Measurements from ENCODE around the gene BBS1. TPM values are rescaled to one million over a fixed set of nuclear protein-coding genes. Genes with fewer than 3 reads are reported as not detected.

The BBS1 gene
- polyA plus RNA-seq, 4 donors = 3.8 to 37.1 (median 7.9) TPM

DNA sequence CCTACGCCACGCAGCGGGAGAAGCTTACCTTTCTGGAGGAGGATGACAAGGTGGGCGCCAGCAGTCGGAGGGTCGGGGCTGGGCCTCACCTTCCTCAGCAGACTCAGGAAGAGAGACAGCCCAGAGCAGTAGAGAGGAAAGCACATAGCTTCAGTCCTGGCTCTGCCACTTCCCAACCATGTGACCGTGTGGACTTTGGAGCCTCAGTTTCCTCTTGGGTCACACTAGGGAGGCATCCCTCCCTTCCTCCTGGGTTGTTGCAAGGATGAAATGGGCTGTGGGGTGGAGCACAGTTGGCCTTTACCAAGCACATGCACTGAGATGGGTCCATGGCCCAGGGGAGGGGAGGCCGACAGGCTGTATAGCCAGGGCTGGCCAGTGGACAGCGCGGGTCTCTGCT is 17.3 kb upstream of the BBS1 start:
- Histone ChIP-seq H3K9me3 (ENCODE audit: control insufficient read depth in 2 of 2, insufficient read depth in 1 of 2, low read depth in 1 of 2, low read length in 1 of 2) (no peaks in the 10 kb centered on the region), H3K4me1 (ENCODE audit: control insufficient read depth in 3 of 3, insufficient read depth in 2 of 3, low read depth in 1 of 3, low read length in 2 of 3) (peaks cover 0 to 18% (median 0%) of the 10 kb centered on the region in 3 donors), H3K36me3 (ENCODE audit: control insufficient read depth in 3 of 3, insufficient read depth in 2 of 3, low read depth in 1 of 3, low read length in 3 of 3) (peaks cover 5 to 93% (median 7%) of the 10 kb centered on the region in 3 donors), H3K27me3 (ENCODE audit: control insufficient read depth in 3 of 3, insufficient read depth in 3 of 3, low read length in 3 of 3) (no peaks in the 10 kb centered on the region), H3K27ac (ENCODE audit: low read depth in 1 of 3, low read length in 2 of 3) (peak overlapping the region in 1 of 3 donors; percentile 62), H3K4me3 (ENCODE audit: low read depth in 1 of 3, low read length in 3 of 3) (no peak overlapping the region)
- DNase-seq (peak; percentile 75 to 88), FAIRE-seq (no peak)
- 87 to 91% (median 89%) methylated on average over 10 of the region's 10 CpGs for WGBS, 3 donors

DNA sequence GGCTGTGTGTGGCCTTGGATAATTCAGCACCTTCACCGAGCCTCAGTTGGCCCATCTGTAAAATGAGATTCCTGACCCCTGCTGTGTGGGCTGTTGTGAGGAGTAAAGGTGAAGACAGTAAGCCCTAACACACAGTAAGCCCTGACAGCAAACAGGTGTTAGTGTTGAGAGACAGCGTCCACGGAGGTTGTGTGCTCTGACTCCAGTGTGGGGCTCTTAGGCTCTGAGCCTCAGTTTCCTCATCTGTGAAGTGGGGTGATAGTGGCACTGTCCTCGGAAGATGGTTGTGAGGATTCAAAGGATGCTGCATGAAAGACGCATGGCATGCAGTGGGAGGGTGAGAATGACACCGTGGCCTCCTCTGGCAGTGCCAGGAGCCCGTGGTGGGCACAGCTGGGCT is 16.0 kb upstream of the BBS1 start:
- WGBS, 3 donors = 91 to 98% (median 94%) methylated on average over 7 of the region's 7 CpGs
- DNase-seq (no peak), FAIRE-seq (no peak)
- Histone ChIP-seq H3K4me1 (ENCODE audit: control insufficient read depth in 3 of 3, insufficient read depth in 2 of 3, low read depth in 1 of 3, low read length in 2 of 3) (peaks cover 0 to 18% (median 0%) of the 10 kb centered on the region in 3 donors), H3K27me3 (ENCODE audit: control insufficient read depth in 3 of 3, insufficient read depth in 3 of 3, low read length in 3 of 3) (no peaks in the 10 kb centered on the region), H3K27ac (ENCODE audit: low read depth in 1 of 3, low read length in 2 of 3) (no peak overlapping the region), H3K9me3 (ENCODE audit: control insufficient read depth in 2 of 2, insufficient read depth in 1 of 2, low read depth in 1 of 2, low read length in 1 of 2) (no peaks in the 10 kb centered on the region), H3K36me3 (ENCODE audit: control insufficient read depth in 3 of 3, insufficient read depth in 2 of 3, low read depth in 1 of 3, low read length in 3 of 3) (peaks cover 2 to 89% (median 5%) of the 10 kb centered on the region in 3 donors), H3K4me3 (ENCODE audit: low read depth in 1 of 3, low read length in 3 of 3) (no peak overlapping the region)

DNA sequence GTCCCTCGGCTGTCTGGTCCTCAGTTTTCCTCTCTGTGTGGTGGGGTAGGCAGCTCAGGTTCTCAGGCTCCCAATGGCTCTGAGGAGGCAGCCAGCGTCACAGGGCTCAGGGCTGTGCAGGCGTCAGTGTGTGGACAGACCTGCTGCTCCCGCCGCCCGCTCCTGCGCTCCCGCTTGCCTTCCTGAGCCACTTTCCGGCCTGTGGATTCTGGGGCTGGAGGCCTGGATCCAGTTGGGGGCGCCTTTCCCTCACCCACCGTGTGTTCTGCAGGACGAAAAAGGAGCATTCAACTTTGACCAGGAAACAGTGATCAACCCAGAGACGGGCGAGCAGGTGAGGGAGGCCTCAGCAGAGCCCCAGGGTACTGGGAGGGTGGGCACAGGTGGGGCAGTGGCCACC is 15.5 kb upstream of the BBS1 start:
- Histone ChIP-seq H3K36me3 (ENCODE audit: control insufficient read depth in 3 of 3, insufficient read depth in 2 of 3, low read depth in 1 of 3, low read length in 3 of 3) (peaks cover 2 to 86% (median 5%) of the 10 kb centered on the region in 3 donors), H3K9me3 (ENCODE audit: control insufficient read depth in 2 of 2, insufficient read depth in 1 of 2, low read depth in 1 of 2, low read length in 1 of 2) (no peaks in the 10 kb centered on the region), H3K4me3 (ENCODE audit: low read depth in 1 of 3, low read length in 3 of 3) (no peak overlapping the region), H3K4me1 (ENCODE audit: control insufficient read depth in 3 of 3, insufficient read depth in 2 of 3, low read depth in 1 of 3, low read length in 2 of 3) (peaks cover 0 to 18% (median 0%) of the 10 kb centered on the region in 3 donors), H3K27ac (ENCODE audit: low read depth in 1 of 3, low read length in 2 of 3) (no peak overlapping the region), H3K27me3 (ENCODE audit: control insufficient read depth in 3 of 3, insufficient read depth in 3 of 3, low read length in 3 of 3) (no peaks in the 10 kb centered on the region)
- FAIRE-seq (no peak), DNase-seq (no peak)
- 80 to 85% (median 83%) methylated on average over 14 of the region's 14 CpGs for WGBS, 3 donors

DNA sequence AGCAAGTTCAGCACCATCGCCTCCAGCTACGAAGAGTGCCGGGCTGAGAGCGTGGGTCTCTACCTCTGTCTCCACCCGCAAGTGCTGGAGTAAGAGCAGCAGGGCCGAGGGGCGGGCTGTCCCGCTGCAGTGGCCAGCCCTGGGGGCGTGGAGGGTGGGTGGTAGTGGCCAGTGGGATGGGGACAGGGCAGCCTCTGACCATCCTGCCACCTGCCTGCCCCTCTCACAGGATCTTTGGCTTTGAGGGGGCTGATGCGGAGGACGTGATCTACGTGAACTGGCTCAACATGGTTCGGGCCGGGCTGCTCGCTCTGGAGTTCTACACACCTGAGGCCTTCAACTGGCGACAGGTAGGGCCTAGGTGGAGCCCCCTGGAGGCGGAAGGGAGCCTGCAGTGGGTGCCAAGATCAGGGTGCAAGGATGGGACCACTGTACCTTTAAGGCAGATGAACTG is 15.0 kb upstream of the BBS1 start:
- Histone ChIP-seq H3K9me3 (ENCODE audit: control insufficient read depth in 2 of 2, insufficient read depth in 1 of 2, low read depth in 1 of 2, low read length in 1 of 2) (no peaks in the 10 kb centered on the region), H3K4me1 (ENCODE audit: control insufficient read depth in 3 of 3, insufficient read depth in 2 of 3, low read depth in 1 of 3, low read length in 2 of 3) (peaks cover 0 to 18% (median 0%) of the 10 kb centered on the region in 3 donors), H3K27me3 (ENCODE audit: control insufficient read depth in 3 of 3, insufficient read depth in 3 of 3, low read length in 3 of 3) (no peaks in the 10 kb centered on the region), H3K4me3 (ENCODE audit: low read depth in 1 of 3, low read length in 3 of 3) (no peak overlapping the region), H3K36me3 (ENCODE audit: control insufficient read depth in 3 of 3, insufficient read depth in 2 of 3, low read depth in 1 of 3, low read length in 3 of 3) (peaks cover 2 to 85% (median 5%) of the 10 kb centered on the region in 3 donors), H3K27ac (ENCODE audit: low read depth in 1 of 3, low read length in 2 of 3) (no peak overlapping the region)
- no peak for DNase-seq
- no peak for FAIRE-seq
- 94 to 98% (median 96%) methylated on average over 15 to 17 of the region's 17 CpGs for WGBS, 3 donors

DNA sequence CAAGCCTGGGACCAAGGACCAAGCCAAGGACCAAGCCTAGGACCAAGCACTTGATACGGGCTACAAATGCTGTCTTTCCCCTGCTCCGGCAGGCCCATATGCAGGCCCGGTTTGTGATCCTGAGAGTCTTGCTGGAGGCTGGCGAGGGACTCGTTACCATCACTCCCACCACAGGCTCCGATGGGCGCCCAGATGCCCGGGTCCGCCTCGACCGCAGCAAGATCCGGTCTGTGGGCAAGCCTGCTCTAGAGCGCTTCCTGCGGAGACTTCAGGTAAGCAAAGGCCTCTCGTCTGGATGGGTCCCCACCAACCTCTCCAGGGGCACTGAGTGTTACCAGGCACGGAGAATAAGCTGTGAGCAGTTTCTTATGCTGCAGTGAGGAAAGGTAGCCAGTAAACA is 13.2 kb upstream of the BBS1 start:
- Histone ChIP-seq H3K4me3 (ENCODE audit: low read depth in 1 of 3, low read length in 3 of 3) (no peak overlapping the region), H3K27ac (ENCODE audit: low read depth in 1 of 3, low read length in 2 of 3) (no peak overlapping the region), H3K4me1 (ENCODE audit: control insufficient read depth in 3 of 3, insufficient read depth in 2 of 3, low read depth in 1 of 3, low read length in 2 of 3) (peaks cover 0 to 18% (median 0%) of the 10 kb centered on the region in 3 donors), H3K36me3 (ENCODE audit: control insufficient read depth in 3 of 3, insufficient read depth in 2 of 3, low read depth in 1 of 3, low read length in 3 of 3) (peaks cover 2 to 82% (median 5%) of the 10 kb centered on the region in 3 donors), H3K9me3 (ENCODE audit: control insufficient read depth in 2 of 2, insufficient read depth in 1 of 2, low read depth in 1 of 2, low read length in 1 of 2) (no peaks in the 10 kb centered on the region), H3K27me3 (ENCODE audit: control insufficient read depth in 3 of 3, insufficient read depth in 3 of 3, low read length in 3 of 3) (no peaks in the 10 kb centered on the region)
- DNase-seq (no peak), FAIRE-seq (no peak)
- 95 to 98% (median 96%) methylated on average over 16 of the region's 16 CpGs for WGBS, 3 donors

DNA sequence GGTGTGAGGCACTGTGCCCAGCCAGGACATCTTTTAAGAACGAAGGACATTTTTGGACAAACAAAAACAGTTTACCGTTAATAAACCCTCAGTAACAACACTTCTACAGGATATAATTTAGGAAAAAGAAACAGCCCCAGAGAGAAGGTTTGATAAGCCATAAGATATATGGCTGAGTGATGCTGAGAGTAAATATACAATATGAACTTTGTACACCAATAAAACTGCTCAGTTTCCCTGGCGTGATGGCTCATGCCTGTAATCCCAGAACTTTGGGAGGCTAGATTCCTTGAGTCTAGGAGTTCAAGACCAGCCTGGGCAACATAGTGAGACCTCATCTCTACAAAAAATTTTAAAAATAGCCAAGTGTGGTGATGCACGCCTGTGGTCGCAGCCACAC is 11.9 kb upstream of the BBS1 start:
- FAIRE-seq (no peak), DNase-seq (peak; percentile 58 to 78)

DNA sequence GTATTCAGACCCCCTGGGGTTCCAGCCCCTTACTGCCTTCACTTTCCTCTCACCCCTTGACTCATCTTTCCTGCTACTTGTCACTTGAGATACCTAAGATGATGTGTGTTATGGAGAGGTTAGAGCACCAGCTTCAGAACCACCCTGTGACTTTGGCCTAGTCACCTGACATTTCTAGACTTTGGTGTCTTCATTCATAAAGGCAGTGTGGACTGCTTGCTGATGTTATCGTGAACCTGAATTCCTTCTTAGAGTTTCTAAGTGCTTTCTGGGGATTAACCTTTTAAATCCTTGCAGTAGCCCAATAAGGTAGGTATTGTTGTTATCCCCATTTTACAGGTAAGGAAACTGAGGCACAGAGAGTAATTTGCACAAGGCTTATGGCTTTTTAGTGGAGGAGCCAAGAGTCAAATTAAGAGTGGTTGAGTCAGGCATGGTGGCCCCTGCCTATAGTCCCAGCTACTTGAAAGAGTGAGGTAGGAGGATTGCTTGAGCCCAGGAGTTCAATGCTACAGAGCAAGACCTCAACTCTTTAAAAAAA is 5.1 kb upstream of the BBS1 start:
- WGBS, 3 donors = 8 to 89% (median 64%) methylated on average over 1 of the region's 1 CpG
- peaks cover 0 to 4% (median 3%) of the 10 kb centered on the region in 3 donors for H3K4me1 ChIP-seq (ENCODE audit: control insufficient read depth in 3 of 3, insufficient read depth in 2 of 3, low read depth in 1 of 3, low read length in 2 of 3)
- FAIRE-seq = no peak

More for the DNA sequence above, 11.9 kb upstream of the BBS1 start:
- WGBS, 3 donors = 50 to 80% (median 66%) methylated on average over 5 of the region's 5 CpGs
- no peaks in the 10 kb centered on the region for H3K9me3 ChIP-seq (ENCODE audit: control insufficient read depth in 2 of 2, insufficient read depth in 1 of 2, low read depth in 1 of 2, low read length in 1 of 2)
- H3K4me3 ChIP-seq (ENCODE audit: low read depth in 1 of 3, low read length in 3 of 3) = no peak overlapping the region
- H3K27me3 ChIP-seq (ENCODE audit: control insufficient read depth in 3 of 3, insufficient read depth in 3 of 3, low read length in 3 of 3) = no peaks in the 10 kb centered on the region
- no peak overlapping the region for H3K27ac ChIP-seq (ENCODE audit: low read depth in 1 of 3, low read length in 2 of 3)
- H3K36me3 ChIP-seq (ENCODE audit: control insufficient read depth in 3 of 3, insufficient read depth in 2 of 3, low read depth in 1 of 3, low read length in 3 of 3) = peaks cover 0 to 74% (median 2%) of the 10 kb centered on the region in 3 donors
- H3K4me1 ChIP-seq (ENCODE audit: control insufficient read depth in 3 of 3, insufficient read depth in 2 of 3, low read depth in 1 of 3, low read length in 2 of 3) = peaks cover 0 to 5% (median 0%) of the 10 kb centered on the region in 3 donors

DNA sequence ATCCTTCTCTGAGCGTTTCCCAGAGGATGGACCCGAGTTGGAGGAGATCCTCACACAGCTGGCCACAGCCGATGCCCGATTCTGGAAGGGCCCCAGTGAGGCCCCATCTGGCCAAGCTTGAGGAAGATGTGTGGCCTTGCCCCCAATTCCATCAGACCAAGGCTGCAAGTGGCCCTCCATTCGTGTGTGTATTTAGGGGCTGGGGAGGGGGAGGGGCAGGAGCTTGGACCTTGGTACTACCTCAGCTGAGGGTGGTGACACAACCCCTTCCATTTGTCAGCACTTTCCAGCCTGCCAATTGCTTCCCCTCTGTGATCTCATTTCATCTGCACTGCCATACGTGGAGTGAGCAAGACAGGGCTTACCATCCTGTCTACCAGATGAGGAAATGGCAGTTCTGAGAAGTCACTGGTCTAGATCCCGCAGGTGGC is 1.3 kb upstream of the BBS1 start:
- no peak for FAIRE-seq
- H3K27ac ChIP-seq (ENCODE audit: low read depth in 1 of 3, low read length in 2 of 3) = no peak overlapping the region
- WGBS, 3 donors = 72 to 86% (median 85%) methylated on average over 7 of the region's 7 CpGs

More for the DNA sequence above, 5.1 kb upstream of the BBS1 start:
- Histone ChIP-seq H3K27ac (ENCODE audit: low read depth in 1 of 3, low read length in 2 of 3) (no peak overlapping the region), H3K4me3 (ENCODE audit: low read depth in 1 of 3, low read length in 3 of 3) (no peak overlapping the region), H3K27me3 (ENCODE audit: control insufficient read depth in 3 of 3, insufficient read depth in 3 of 3, low read length in 3 of 3) (no peaks in the 10 kb centered on the region), H3K9me3 (ENCODE audit: control insufficient read depth in 2 of 2, insufficient read depth in 1 of 2, low read depth in 1 of 2, low read length in 1 of 2) (no peaks in the 10 kb centered on the region), H3K36me3 (ENCODE audit: control insufficient read depth in 3 of 3, insufficient read depth in 2 of 3, low read depth in 1 of 3, low read length in 3 of 3) (peaks cover 0 to 48% (median 0%) of the 10 kb centered on the region in 3 donors)
- DNase-seq = peak in 1 of 2 donors; percentile 21

More for the DNA sequence above, 1.3 kb upstream of the BBS1 start:
- H3K4me3 ChIP-seq (ENCODE audit: low read depth in 1 of 3, low read length in 3 of 3) = no peak overlapping the region
- peaks cover 0 to 29% (median 0%) of the 10 kb centered on the region in 3 donors for H3K36me3 ChIP-seq (ENCODE audit: control insufficient read depth in 3 of 3, insufficient read depth in 2 of 3, low read depth in 1 of 3, low read length in 3 of 3)
- no peak for DNase-seq
- no peaks in the 10 kb centered on the region for H3K9me3 ChIP-seq (ENCODE audit: control insufficient read depth in 2 of 2, insufficient read depth in 1 of 2, low read depth in 1 of 2, low read length in 1 of 2)
- H3K4me1 ChIP-seq (ENCODE audit: control insufficient read depth in 3 of 3, insufficient read depth in 2 of 3, low read depth in 1 of 3, low read length in 2 of 3) = peaks cover 0 to 9% (median 8%) of the 10 kb centered on the region in 3 donors
- H3K27me3 ChIP-seq (ENCODE audit: control insufficient read depth in 3 of 3, insufficient read depth in 3 of 3, low read length in 3 of 3) = no peaks in the 10 kb centered on the region

Data from small intestine (tissue), 7 donors.